Esophagus mucosa (tissue), 1 donor: ENCODE data around the gene POLR3E. TPM values are rescaled to one million over a fixed set of nuclear protein-coding genes. Genes with fewer than 3 reads are reported as not detected.
"Not testable (repeated sequence)": the region's sequence is repeated elsewhere in the genome, so short reads cannot be mapped to it uniquely, and the experiment has no call there.

Experiments
- ATAC-seq: fragments of 200-7000 bp; cut with Tn5 transposase; one replicate; pipeline ENCODE4 v1.9.1; 2020
- total RNA-seq: library from RNA; stranded (reverse); gene quantifications from one replicate; pipeline ENCODE4 v1.2.4, GENCODE V29; 2023
- donor health status: DM: yes; HTN: yes; CAD: no.

Gene POLR3E
- total RNA-seq, 1 donor from 2014 or later: 28.2 TPM

- no peak for ATAC-seq
These were observed 3.8 kb upstream of the POLR3E start for GRCh38 chr16:22293137-22294106.

GRCh38 chr16:22296225-22297113 lies 740 bp upstream of the POLR3E start:
- ATAC-seq: no peak

GRCh38 chr16:22297871-22298733 lies 893 bp downstream of the POLR3E start:
- peak; percentile 75 for ATAC-seq

- no peak for ATAC-seq
These were observed 1.8 kb downstream of the POLR3E start for GRCh38 chr16:22299036-22299435.

GRCh38 chr16:22300427-22301071 lies 3.3 kb downstream of the POLR3E start:
- ATAC-seq: no peak

GRCh38 chr16:22301423-22301822 lies 4.2 kb downstream of the POLR3E start:
- not testable (repeated sequence) for ATAC-seq

GRCh38 chr16:22302776-22303363 lies 5.7 kb downstream of the POLR3E start:
- no peak for ATAC-seq

GRCh38 chr16:22304411-22304810 lies 7.2 kb downstream of the POLR3E start:
- no peak for ATAC-seq

GRCh38 chr16:22306788-22307187 lies 9.6 kb downstream of the POLR3E start:
- ATAC-seq: no peak

GRCh38 chr16:22307838-22308237 lies 10.6 kb downstream of the POLR3E start:
- peak; percentile 11 for ATAC-seq

GRCh38 chr16:22308824-22309520 lies 11.8 kb downstream of the POLR3E start:
- ATAC-seq: no peak

- ATAC-seq: no peak
These were observed 14.3 kb downstream of the POLR3E start for GRCh38 chr16:22311520-22311919.

GRCh38 chr16:22312897-22313781 lies 15.9 kb downstream of the POLR3E start:
- ATAC-seq: no peak

- peak; percentile 4 for ATAC-seq
These were observed 16.8 kb downstream of the POLR3E start for GRCh38 chr16:22313876-22314470.

- peak; percentile 93 for ATAC-seq
These were observed 17.7 kb downstream of the POLR3E start for GRCh38 chr16:22314661-22315626.

- ATAC-seq: no peak
These were observed 18.8 kb downstream of the POLR3E start for GRCh38 chr16:22315979-22316378.

- no peak for ATAC-seq
These were observed 19.2 kb downstream of the POLR3E start for GRCh38 chr16:22316411-22316811.

- no peak for ATAC-seq
These were observed 19.9 kb downstream of the POLR3E start for GRCh38 chr16:22317001-22317530.
